ENCODE results near the gene GNPTAB. TPM values are rescaled to one million over a fixed set of nuclear protein-coding genes. Genes with fewer than 3 reads are reported as not detected.

Gene GNPTAB
- total RNA-seq, 1 experiment from 2014 or later = 14.8 TPM

- BruUV-seq (replicated peaks) = no TSS peak
- H3K4me3 Mint-ChIP-seq (ENCODE audit: unreplicated experiment) = no peak overlapping the region
- ChIA-PET CTCF (no interaction called here), POLR2A (interaction anchor here (1.1 kb wide), 1 partner anchor 328 kb away, joined by 3 read pairs; no protein-coding TSS in a partner anchor)
- H3K36me3 Mint-ChIP-seq (ENCODE audit: insufficient read depth, unreplicated experiment) = peaks cover 61% of the 10 kb centered on the region
- intact Hi-C loops (cut with micrococcal nuclease) = no loop called here
- H3K4me1 Mint-ChIP-seq (ENCODE audit: insufficient read depth, unreplicated experiment) = no peaks in the 10 kb centered on the region
- no peak for TF ChIP-seq CTCF (IDR thresholded peaks at IDR 0.05; ENCODE audit: unreplicated experiment)
- no peaks in the 10 kb centered on the region for H3K9me3 Mint-ChIP-seq (ENCODE audit: unreplicated experiment)
- no peak overlapping the region for H3K27ac Mint-ChIP-seq (ENCODE audit: low read depth, unreplicated experiment)
- no peak for DNase-seq (ENCODE audit: unreplicated experiment)
- H3K27me3 Mint-ChIP-seq (ENCODE audit: insufficient read depth, unreplicated experiment) = no peaks in the 10 kb centered on the region
Measured at GRCh38 chr12:101743242-101743641, 87.5 kb downstream of the GNPTAB start.

GRCh38 chr12:101740980-101741379 lies 89.8 kb downstream of the GNPTAB start:
- Mint-ChIP-seq H3K4me3 (ENCODE audit: unreplicated experiment) (no peak overlapping the region), H3K36me3 (ENCODE audit: insufficient read depth, unreplicated experiment) (peaks cover 60% of the 10 kb centered on the region), H3K9me3 (ENCODE audit: unreplicated experiment) (no peaks in the 10 kb centered on the region), H3K4me1 (ENCODE audit: insufficient read depth, unreplicated experiment) (no peaks in the 10 kb centered on the region), H3K27ac (ENCODE audit: low read depth, unreplicated experiment) (no peak overlapping the region), H3K27me3 (ENCODE audit: insufficient read depth, unreplicated experiment) (no peaks in the 10 kb centered on the region)
- no peak for DNase-seq (ENCODE audit: unreplicated experiment)
- intact Hi-C loops (cut with micrococcal nuclease) = no loop called here
- BruUV-seq (replicated peaks) = no TSS peak
- ChIA-PET CTCF (no interaction called here), POLR2A (interaction anchor here (0.5 kb wide), 1 partner anchor 14 kb away, joined by 3 read pairs; no protein-coding TSS in a partner anchor)
- no peak for TF ChIP-seq CTCF (IDR thresholded peaks at IDR 0.05; ENCODE audit: unreplicated experiment)

GRCh38 chr12:101740566-101740965 lies 90.2 kb downstream of the GNPTAB start:
- no peak for DNase-seq (ENCODE audit: unreplicated experiment)
- POLR2A ChIA-PET = interaction anchor here (0.5 kb wide), 1 partner anchor 15 kb away, joined by 3 read pairs; no protein-coding TSS in a partner anchor
- intact Hi-C loops (cut with micrococcal nuclease) = no loop called here

More at GRCh38 chr12:101740566-101740965, 90.2 kb downstream of the GNPTAB start:
- Mint-ChIP-seq H3K36me3 (ENCODE audit: insufficient read depth, unreplicated experiment) (peaks cover 56% of the 10 kb centered on the region), H3K9me3 (ENCODE audit: unreplicated experiment) (no peaks in the 10 kb centered on the region), H3K4me1 (ENCODE audit: insufficient read depth, unreplicated experiment) (no peaks in the 10 kb centered on the region), H3K4me3 (ENCODE audit: unreplicated experiment) (no peak overlapping the region), H3K27ac (ENCODE audit: low read depth, unreplicated experiment) (no peak overlapping the region), H3K27me3 (ENCODE audit: insufficient read depth, unreplicated experiment) (no peaks in the 10 kb centered on the region)
- no TSS peak for BruUV-seq (replicated peaks)
- no peak for TF ChIP-seq CTCF (IDR thresholded peaks at IDR 0.05; ENCODE audit: unreplicated experiment)
- CTCF ChIA-PET = interaction anchor here (1.6 kb wide), 1 partner anchor 19 kb away, joined by 4 read pairs; no protein-coding TSS in a partner anchor
